Natural killer cell (primary cell): ENCODE results near the gene FOS. TPM values are rescaled to one million over a fixed set of nuclear protein-coding genes. Genes with fewer than 3 reads are reported as not detected.

Source experiments
- ATAC-seq, 3 donors: fragments of 150-1000 bp in 2 of 3; fragments of 200-7000 bp in 1 of 3; cut with Tn5 transposase; 1 replicate in 1 of 3; 2 replicates in 2 of 3; pipeline ENCODE4 v1.10.0; 2021; ENCODE audit warnings: mild to moderate bottlenecking in 2 of 3, moderate library complexity in 2 of 3
- DNase-seq, 2 donors: peaks; one replicate each; pipeline versions ENCODE4 v3.0.0 to v3.0.0-alpha.2; 2013 to 2021; ENCODE audit warnings: mixed read lengths in 1 of 2
- H3K27ac ChIP-seq: one replicate; pipeline ENCODE4 v1.5.1; 2013; ENCODE audit warnings: mild to moderate bottlenecking, low read length
- H3K27me3 ChIP-seq: one replicate; pipeline ENCODE4 v1.6.1; 2013; ENCODE audit warnings: low read length; ENCODE audit not compliant: control insufficient read depth, insufficient read depth
- H3K36me3 ChIP-seq: one replicate; pipeline ENCODE4 v1.6.1; 2013; ENCODE audit warnings: low read length; ENCODE audit not compliant: control insufficient read depth, insufficient read depth
- H3K4me1 ChIP-seq: one replicate; pipeline ENCODE4 v1.6.1; 2013; ENCODE audit warnings: low read length; ENCODE audit not compliant: control insufficient read depth, insufficient read depth
- H3K4me3 ChIP-seq: one replicate; pipeline ENCODE4 v1.5.1; 2013; ENCODE audit warnings: low read length
- H3K9me3 ChIP-seq: one replicate; pipeline ENCODE4 v1.6.1; 2013; ENCODE audit warnings: low read length; ENCODE audit not compliant: control insufficient read depth, insufficient read depth
- H3K27ac Mint-ChIP-seq, 2 donors: one replicate each; pipeline ENCODE4 v1.8.0; 2022; ENCODE audit warnings: mild to moderate bottlenecking in 2 of 2, mixed read lengths in 2 of 2, moderate library complexity in 1 of 2
- H3K27me3 Mint-ChIP-seq, 2 donors: one replicate each; pipeline ENCODE4 v1.8.0; 2022; ENCODE audit warnings: low read depth in 2 of 2, mixed read lengths in 2 of 2
- H3K36me3 Mint-ChIP-seq: one replicate; pipeline ENCODE4 v1.8.0; 2022; ENCODE audit warnings: mixed read lengths
- H3K4me1 Mint-ChIP-seq, 2 donors: one replicate each; pipeline ENCODE4 v1.8.0; 2022; ENCODE audit warnings: mixed read lengths in 2 of 2
- H3K4me3 Mint-ChIP-seq: one replicate; pipeline ENCODE4 v1.8.0; 2022; ENCODE audit warnings: mild to moderate bottlenecking, moderate library complexity, mixed read lengths
- H3K9me3 Mint-ChIP-seq, 2 donors: one replicate each; pipeline ENCODE4 v1.8.0; 2022; ENCODE audit warnings: mixed read lengths in 2 of 2
- WGBS: methylation state at CpG from one replicate; pipeline ENCODE4 v1.1.7; 2013; ENCODE audit warnings: missing lambda C conversion rate; ENCODE audit not compliant: insufficient coverage; 5-methylcytosine and 5-hydroxymethylcytosine counted together
- intact Hi-C: fragments of 100-400 bp; cut with micrococcal nuclease; formaldehyde crosslinking; loops from one replicate; pipeline ENCODE4 v1.14.2; 2022
- total RNA-seq, 4 donors: library from RNA; stranded (reverse); fragments of 120-200 nt in 1 of 4; gene quantifications; one replicate each; pipeline versions ENCODE4 v1.2.3 to v1.2.4, GENCODE V29; 2013 to 2022
- TF ChIP-seq, protein P1 (sequence below): fragments of 200-600 bp; IDR thresholded peaks from one replicate; pipeline ENCODE4 v1.8.0; 2022; ENCODE audit warnings: antibody characterized with exemption

FOS gene
- total RNA-seq, 3 donors from 2014 or later (not counting 1 experiment from before 2014, with no cell fraction given): 2,527 to 3,257 (median 3,104) TPM

DNA sequence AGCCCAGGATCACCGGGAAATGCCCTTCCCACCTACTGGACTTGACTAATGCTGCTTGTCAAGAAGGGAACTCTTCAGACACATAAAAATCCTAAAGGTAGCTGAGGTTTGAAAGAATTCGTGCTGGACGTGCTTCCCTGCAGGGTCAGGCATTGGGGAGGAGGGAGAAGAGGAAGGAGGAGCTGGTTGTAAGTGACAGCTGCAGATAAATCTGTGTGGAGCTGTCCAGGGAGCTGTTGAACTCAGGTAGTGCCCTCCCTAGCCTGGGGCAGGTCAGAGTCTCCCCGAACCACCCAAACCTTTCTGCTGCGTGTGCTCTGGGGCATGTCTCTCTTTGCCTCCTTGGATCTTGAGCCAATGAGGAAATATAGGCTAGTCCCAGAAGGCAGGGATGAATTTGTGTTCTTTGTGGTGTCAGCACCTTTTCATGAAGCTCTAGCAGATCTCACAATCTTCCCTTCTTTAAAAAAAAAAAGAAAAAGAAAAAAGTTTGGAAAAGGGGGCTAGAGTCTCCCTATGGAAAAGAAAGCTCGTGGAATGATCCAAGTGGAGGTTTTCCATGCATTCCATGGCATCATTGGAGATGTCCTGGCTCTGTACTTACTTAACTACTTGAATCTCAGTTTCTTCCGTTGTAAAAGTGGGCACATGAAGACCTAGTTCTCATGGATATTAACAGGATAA is 23.6 kb upstream of the FOS start:
- no peak overlapping the region for H3K27ac ChIP-seq
- no peak overlapping the region for H3K4me3 ChIP-seq
- intact Hi-C loops: no loop called here
- Mint-ChIP-seq H3K27ac (peak overlapping the region in 1 of 2 donors; percentile 83), H3K27me3 (no peaks in the 10 kb centered on the region), H3K4me3 (no peak overlapping the region), H3K36me3 (no peaks in the 10 kb centered on the region), H3K4me1 (peaks cover 34 to 46% of the 10 kb centered on the region in 2 donors), H3K9me3 (no peaks in the 10 kb centered on the region)
- no peaks in the 10 kb centered on the region for H3K36me3 ChIP-seq
- H3K9me3 ChIP-seq: no peaks in the 10 kb centered on the region
- TF ChIP-seq, protein P1, sequence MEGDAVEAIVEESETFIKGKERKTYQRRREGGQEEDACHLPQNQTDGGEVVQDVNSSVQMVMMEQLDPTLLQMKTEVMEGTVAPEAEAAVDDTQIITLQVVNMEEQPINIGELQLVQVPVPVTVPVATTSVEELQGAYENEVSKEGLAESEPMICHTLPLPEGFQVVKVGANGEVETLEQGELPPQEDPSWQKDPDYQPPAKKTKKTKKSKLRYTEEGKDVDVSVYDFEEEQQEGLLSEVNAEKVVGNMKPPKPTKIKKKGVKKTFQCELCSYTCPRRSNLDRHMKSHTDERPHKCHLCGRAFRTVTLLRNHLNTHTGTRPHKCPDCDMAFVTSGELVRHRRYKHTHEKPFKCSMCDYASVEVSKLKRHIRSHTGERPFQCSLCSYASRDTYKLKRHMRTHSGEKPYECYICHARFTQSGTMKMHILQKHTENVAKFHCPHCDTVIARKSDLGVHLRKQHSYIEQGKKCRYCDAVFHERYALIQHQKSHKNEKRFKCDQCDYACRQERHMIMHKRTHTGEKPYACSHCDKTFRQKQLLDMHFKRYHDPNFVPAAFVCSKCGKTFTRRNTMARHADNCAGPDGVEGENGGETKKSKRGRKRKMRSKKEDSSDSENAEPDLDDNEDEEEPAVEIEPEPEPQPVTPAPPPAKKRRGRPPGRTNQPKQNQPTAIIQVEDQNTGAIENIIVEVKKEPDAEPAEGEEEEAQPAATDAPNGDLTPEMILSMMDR: no peak
- H3K27me3 ChIP-seq: no peaks in the 10 kb centered on the region
- ATAC-seq: no peak
- peaks cover 32% of the 10 kb centered on the region for H3K4me1 ChIP-seq
- no peak for DNase-seq
- WGBS: 88% methylated on average over 7 of the region's 7 CpGs

DNA sequence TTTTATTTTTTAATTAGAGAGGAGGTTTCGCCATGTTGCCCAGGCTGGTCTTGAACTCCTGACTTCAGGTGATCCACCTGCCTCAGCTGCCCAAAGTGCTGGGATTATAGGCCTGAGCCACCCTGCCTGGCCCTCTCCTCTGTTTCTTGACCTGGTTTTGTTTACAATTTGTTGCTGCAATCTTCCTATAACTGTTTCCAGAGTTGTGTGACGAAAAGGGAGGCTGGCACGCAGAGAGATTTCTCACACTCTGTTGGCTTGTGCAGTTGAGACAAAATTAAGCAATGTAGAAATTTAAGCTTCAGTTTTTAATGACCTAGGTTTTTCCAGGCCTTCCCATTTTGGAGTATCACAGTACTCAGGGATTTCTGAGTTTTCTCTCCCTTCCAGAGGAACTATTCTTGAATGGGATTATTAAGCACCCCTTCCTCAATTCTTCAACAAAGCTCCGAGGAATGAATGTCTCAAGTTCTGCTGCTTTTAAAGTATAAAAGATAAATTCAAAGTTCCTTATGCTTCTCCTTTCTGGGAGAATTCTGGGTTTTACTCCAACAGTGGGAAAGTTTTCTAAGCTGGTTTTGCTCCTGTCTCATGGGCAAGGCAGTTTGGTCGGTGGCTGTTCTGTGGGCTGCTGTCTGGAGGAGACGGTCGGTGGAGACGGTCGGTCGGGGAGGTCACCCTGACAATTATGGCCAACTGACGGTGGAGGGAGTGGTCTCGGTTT is 20.4 kb upstream of the FOS start:
- no peak for ATAC-seq
- TF ChIP-seq, protein P1: no peak
- DNase-seq: no peak
- Mint-ChIP-seq H3K4me3 (peak overlapping the region; percentile 83), H3K9me3 (no peaks in the 10 kb centered on the region), H3K27ac (peak overlapping the region; percentile 99), H3K4me1 (peaks cover 23 to 34% of the 10 kb centered on the region in 2 donors), H3K36me3 (no peaks in the 10 kb centered on the region), H3K27me3 (no peaks in the 10 kb centered on the region)
- peaks cover 11% of the 10 kb centered on the region for H3K4me1 ChIP-seq
- 31% methylated on average over 11 of the region's 12 CpGs for WGBS
- no peaks in the 10 kb centered on the region for H3K36me3 ChIP-seq
- intact Hi-C loops: loop anchor here (2.0 kb wide), 1 partner anchor 17 kb away; no protein-coding TSS in a partner anchor
- no peaks in the 10 kb centered on the region for H3K27me3 ChIP-seq
- peak overlapping the region; percentile 38 for H3K4me3 ChIP-seq
- H3K9me3 ChIP-seq: no peaks in the 10 kb centered on the region
- peak overlapping the region; percentile 93 for H3K27ac ChIP-seq

GRCh38 chr14:75258803-75259509 is 19.7 kb upstream of the FOS start:
- no peaks in the 10 kb centered on the region for H3K36me3 Mint-ChIP-seq

More at GRCh38 chr14:75258803-75259509, 19.7 kb upstream of the FOS start:
- 1% methylated on average over 40 of the region's 40 CpGs for WGBS
- no peaks in the 10 kb centered on the region for H3K9me3 ChIP-seq
- Mint-ChIP-seq H3K27ac (peak overlapping the region; percentile 99), H3K9me3 (no peaks in the 10 kb centered on the region), H3K4me3 (peak overlapping the region; percentile 83), H3K27me3 (no peaks in the 10 kb centered on the region), H3K4me1 (peaks cover 23 to 34% of the 10 kb centered on the region in 2 donors)
- ATAC-seq (peak; percentile 85 to 97 (median 90)), DNase-seq (peak; percentile 100)
- TF ChIP-seq, protein P1: no peak
- intact Hi-C loops: loop anchor here (1.0 to 2.0 kb wide), 5 partner anchors 10 to 35 kb away; partner anchors contain the start of gene FOS
- peaks cover 11% of the 10 kb centered on the region for H3K4me1 ChIP-seq
- H3K36me3 ChIP-seq: no peaks in the 10 kb centered on the region
- H3K27ac ChIP-seq: peak overlapping the region; percentile 93
- peak overlapping the region; percentile 46 for H3K4me3 ChIP-seq
- H3K27me3 ChIP-seq: no peaks in the 10 kb centered on the region
